ENCODE data around the gene FAM170A. TPM values are rescaled to one million over a fixed set of nuclear protein-coding genes. Genes with fewer than 3 reads are reported as not detected.

FAM170A gene
- not detected in 2 replicates for total RNA-seq

DNA sequence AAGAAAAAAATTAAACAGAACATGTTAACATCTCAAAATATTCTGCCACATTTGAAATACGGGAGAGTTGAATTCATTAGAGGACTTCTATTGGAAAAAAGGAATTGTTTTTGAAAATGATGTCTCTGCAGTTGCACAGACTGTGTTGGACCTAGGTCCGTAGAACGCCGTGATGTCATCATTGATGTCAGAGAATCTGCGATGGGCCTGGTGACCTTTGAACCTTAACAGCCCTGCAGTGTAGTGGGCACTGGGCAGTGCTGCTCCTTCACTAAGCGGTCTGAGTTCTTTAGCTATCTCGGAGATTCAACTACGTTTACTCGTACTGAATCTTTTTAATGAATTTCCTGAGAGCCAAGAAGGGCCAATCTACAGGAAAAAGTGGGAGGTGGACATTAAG, at the start of gene FAM170A:
TSS of gene FAM170A (plus strand) at position 220 of the 400 bp plus-strand sequence. CDS start 211 bp downstream, outside the sequence.

Other genes starting within 250 kb of the FAM170A start
- 149 and 195 TPM in 2 replicates for gene HSD17B4, start 177.1 kb upstream of the FAM170A start, total RNA-seq